B cell (primary cell): ENCODE results near the gene ADM5. TPM values are rescaled to one million over a fixed set of nuclear protein-coding genes. Genes with fewer than 3 reads are reported as not detected.

Source experiments
- ATAC-seq: fragments of 200-7000 bp; cut with Tn5 transposase; one replicate; pipeline ENCODE4 v1.10.0; 2021; ENCODE audit warnings: low read depth, mild to moderate bottlenecking, moderate number of reproducible peaks, moderate library complexity
- CTCF ChIA-PET: fragments of 350-600 bp; sonication (Branson Sonifier 250); formaldehyde crosslinking; loops from one replicate; lab custom pipeline; 2021; ENCODE audit warnings: antibody characterized with exemption, inconsistent platforms; lab: Charles Lee
- POLR2A ChIA-PET: fragments of 350-600 bp; sonication (Branson Sonifier 250); formaldehyde crosslinking; loops from one replicate; lab custom pipeline; 2021; ENCODE audit warnings: antibody characterized with exemption; lab: Charles Lee
- DNase-seq: peaks from one replicate; pipeline ENCODE4 v3.0.0; 2013
- H2AFZ ChIP-seq: 2 replicates; pipeline ENCODE4 v1.6.1; 2012; ENCODE audit warnings: mild to moderate bottlenecking, low read depth, low read length; ENCODE audit not compliant: insufficient read depth, poor library complexity, severe bottlenecking
- H3K27ac ChIP-seq, 2 donors: 1 replicate in 1 of 2; 2 replicates in 1 of 2; pipeline ENCODE4 v1.5.1; 2012 to 2013; ENCODE audit warnings: low read length in 2 of 2, mild to moderate bottlenecking in 2 of 2, moderate library complexity in 1 of 2
- H3K27me3 ChIP-seq, 4 experiments: fragments of 200-600 bp in 1 of 4; sonication (generic) in 1 of 4; replicated peaks in 1 of 4; 1 replicate in 2 of 4; 2 replicates in 2 of 4; pipeline versions ENCODE4 v1.6.1 to v1.7.0; 2013 to 2016; ENCODE audit warnings: low read length in 3 of 4, mild to moderate bottlenecking in 2 of 4, mixed read lengths in 1 of 4, moderate library complexity in 1 of 4; ENCODE audit not compliant: insufficient read depth in 4 of 4, control insufficient read depth in 3 of 4; ENCODE audit errors: control extremely low read depth in 1 of 4
- H3K36me3 ChIP-seq, 2 experiments: replicated peaks in 1 of 2; 1 replicate in 1 of 2; 2 replicates in 1 of 2; pipeline versions ENCODE4 v1.6.1 to v1.7.1; 2013; ENCODE audit warnings: low read length in 1 of 2; ENCODE audit not compliant: insufficient read depth in 2 of 2, control insufficient read depth in 1 of 2; ENCODE audit errors: control extremely low read depth in 1 of 2, extremely low read depth in 1 of 2
- H3K4me1 ChIP-seq, 2 donors: fragments of 200-600 bp in 1 of 2; sonication (generic) in 1 of 2; 1 replicate in 1 of 2; 2 replicates in 1 of 2; pipeline versions ENCODE4 v1.5.1 to v1.6.1; 2013 to 2017; ENCODE audit warnings: low read length in 2 of 2; ENCODE audit not compliant: control insufficient read depth in 2 of 2, insufficient read depth in 2 of 2
- H3K4me2 ChIP-seq: replicated peaks from 2 replicates; pipeline ENCODE3; 2012; ENCODE audit warnings: mild to moderate bottlenecking, low read depth, low read length; ENCODE audit not compliant: poor library complexity, severe bottlenecking
- H3K4me3 ChIP-seq, 5 experiments: fragments of 200-600 bp in 1 of 5; sonication (generic) in 1 of 5; 1 replicate in 3 of 5; 2 replicates in 2 of 5; pipeline versions ENCODE4 v1.5.1 to v1.7.0; 2011 to 2016; ENCODE audit warnings: low read length in 4 of 5, mild to moderate bottlenecking in 4 of 5, low read depth in 2 of 5, control low read depth in 1 of 5, moderate library complexity in 1 of 5; ENCODE audit not compliant: insufficient read depth in 1 of 5; ENCODE audit errors: control extremely low read depth in 1 of 5, extremely low read depth in 1 of 5
- H3K79me2 ChIP-seq: fragments of 200-600 bp; sonication (generic); one replicate; pipeline ENCODE4 v1.6.0; 2016; ENCODE audit warnings: low read length; ENCODE audit not compliant: control insufficient read depth, insufficient read depth
- H3K9ac ChIP-seq: fragments of 200-600 bp; sonication (generic); 2 replicates; pipeline ENCODE4 v1.6.1; 2017; ENCODE audit warnings: mild to moderate bottlenecking, low read length, moderate library complexity
- H3K9me3 ChIP-seq, 3 donors: one replicate each; pipeline versions ENCODE4 v1.6.1 to v1.7.1; 2013; ENCODE audit warnings: low read length in 2 of 3; ENCODE audit not compliant: control insufficient read depth in 2 of 3, insufficient read depth in 1 of 3; ENCODE audit errors: control extremely low read depth in 1 of 3
- H4K20me1 ChIP-seq: 2 replicates; pipeline ENCODE4 v1.6.0; 2012; ENCODE audit warnings: mild to moderate bottlenecking, low read length; ENCODE audit not compliant: insufficient read depth, control insufficient read depth, poor library complexity, severe bottlenecking
- H3K27ac Mint-ChIP-seq: one replicate; pipeline ENCODE4 v1.8.0; 2021; ENCODE audit warnings: mixed read lengths
- H3K27me3 Mint-ChIP-seq: one replicate; pipeline ENCODE4 v1.8.0; 2021; ENCODE audit warnings: mixed read lengths
- H3K4me1 Mint-ChIP-seq: one replicate; pipeline ENCODE4 v1.8.0; 2021; ENCODE audit warnings: mixed read lengths
- H3K4me3 Mint-ChIP-seq: one replicate; pipeline ENCODE4 v1.8.0; 2021; ENCODE audit warnings: mixed read lengths
- H3K9me3 Mint-ChIP-seq: one replicate; pipeline ENCODE4 v1.8.0; 2022; ENCODE audit warnings: mixed read lengths; ENCODE audit not compliant: insufficient read depth
- EZH2 ChIP-seq: IDR thresholded peaks from 2 replicates; pipeline ENCODE4 v1.6.1; 2012; ENCODE audit warnings: borderline replicate concordance, low read depth, mild to moderate bottlenecking, moderate library complexity, low read length; ENCODE audit not compliant: insufficient read depth, poor library complexity, severe bottlenecking
- WGBS: methylation state at CpG from one replicate; pipeline ENCODE4 v1.1.5; 2013; ENCODE audit warnings: missing lambda C conversion rate; ENCODE audit not compliant: insufficient coverage; 5-methylcytosine and 5-hydroxymethylcytosine counted together
- intact Hi-C: fragments of 100-400 bp; cut with micrococcal nuclease; formaldehyde crosslinking; loops from one replicate; pipeline ENCODE4 v1.10.0; 2022
- polyA plus RNA-seq: library from polyadenylated mRNA; depleted of rRNA; stranded (reverse); fragments of >200 nt; gene quantifications from 2 replicates; pipeline ENCODE4 v1.2.3, GENCODE V29; 2012
- total RNA-seq, 2 donors: library from RNA; stranded (reverse); fragments of 120-200 nt in 1 of 2; gene quantifications; 1 replicate in 1 of 2; 2 replicates in 1 of 2; pipeline versions ENCODE4 v1.2.3 to v1.2.4, GENCODE V29; 2013 to 2022
- TF ChIP-seq, protein P1 (sequence below): fragments of 200-600 bp; IDR thresholded peaks from one replicate; pipeline ENCODE4 v1.8.0; 2022; ENCODE audit warnings: antibody characterized with exemption, mild to moderate bottlenecking

ADM5 gene
- total and polyA plus RNA-seq, 2 donors (not counting 1 experiment from before 2014, with no cell fraction given), result 5.6 to 8.4 TPM

GRCh38 chr19:49678985-49679770, 10.2 kb upstream of the ADM5 start:
- Mint-ChIP-seq H3K9me3 (no peaks in the 10 kb centered on the region), H3K4me1 (peaks cover 47% of the 10 kb centered on the region)
- CTCF ChIA-PET, result interaction anchor here (0.6 to 3.9 kb wide), 15 partner anchors 11 to 1085 kb away, joined by 3 to 28 read pairs (median 4); partner anchors contain the start of genes ADM5, BCL2L12, FLT3LG and IRF3

More at GRCh38 chr19:49678985-49679770, 10.2 kb upstream of the ADM5 start:
- POLR2A ChIA-PET, result interaction anchor here (0.6 to 6.7 kb wide), 6 partner anchors 38 to 258 kb away, joined by 3 to 53 read pairs (median 8); partner anchors contain the start of genes RRAS and SCAF1
- TF ChIP-seq EZH2, result no peak
- TF ChIP-seq, protein P1, sequence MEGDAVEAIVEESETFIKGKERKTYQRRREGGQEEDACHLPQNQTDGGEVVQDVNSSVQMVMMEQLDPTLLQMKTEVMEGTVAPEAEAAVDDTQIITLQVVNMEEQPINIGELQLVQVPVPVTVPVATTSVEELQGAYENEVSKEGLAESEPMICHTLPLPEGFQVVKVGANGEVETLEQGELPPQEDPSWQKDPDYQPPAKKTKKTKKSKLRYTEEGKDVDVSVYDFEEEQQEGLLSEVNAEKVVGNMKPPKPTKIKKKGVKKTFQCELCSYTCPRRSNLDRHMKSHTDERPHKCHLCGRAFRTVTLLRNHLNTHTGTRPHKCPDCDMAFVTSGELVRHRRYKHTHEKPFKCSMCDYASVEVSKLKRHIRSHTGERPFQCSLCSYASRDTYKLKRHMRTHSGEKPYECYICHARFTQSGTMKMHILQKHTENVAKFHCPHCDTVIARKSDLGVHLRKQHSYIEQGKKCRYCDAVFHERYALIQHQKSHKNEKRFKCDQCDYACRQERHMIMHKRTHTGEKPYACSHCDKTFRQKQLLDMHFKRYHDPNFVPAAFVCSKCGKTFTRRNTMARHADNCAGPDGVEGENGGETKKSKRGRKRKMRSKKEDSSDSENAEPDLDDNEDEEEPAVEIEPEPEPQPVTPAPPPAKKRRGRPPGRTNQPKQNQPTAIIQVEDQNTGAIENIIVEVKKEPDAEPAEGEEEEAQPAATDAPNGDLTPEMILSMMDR, result no peak
- peaks cover 0 to 33% of the 10 kb centered on the region in 2 experiments for H3K36me3 ChIP-seq
- no peak overlapping the region for H3K4me3 ChIP-seq
- intact Hi-C loops, result loop anchor here (1.0 to 10.0 kb wide), 3 partner anchors 205 to 564 kb away; partner anchors contain the start of genes C19orf73, FLT3LG, LIN7B and PPFIA3
- peaks cover 64% of the 10 kb centered on the region for H4K20me1 ChIP-seq
- DNase-seq (peak; percentile 38), ATAC-seq (no peak)
- peak overlapping the region; percentile 41 for H3K27ac Mint-ChIP-seq
- no peak overlapping the region for H3K9ac ChIP-seq
- peak overlapping the region; percentile 87 for H3K4me2 ChIP-seq
- H2AFZ ChIP-seq, result no peak overlapping the region
- H3K27me3 ChIP-seq, result no peaks in the 10 kb centered on the region
- H3K4me3 Mint-ChIP-seq, result peak overlapping the region; percentile 26
- peaks cover 32 to 56% of the 10 kb centered on the region in 2 donors for H3K4me1 ChIP-seq
- H3K27ac ChIP-seq, result peak overlapping the region; percentile 93 to 98
- H3K9me3 ChIP-seq, result peaks cover 0 to 5% (median 0%) of the 10 kb centered on the region in 3 donors
- H3K79me2 ChIP-seq, result peaks cover 60% of the 10 kb centered on the region
- no peaks in the 10 kb centered on the region for H3K27me3 Mint-ChIP-seq
- WGBS, result 80% methylated on average over 7 of the region's 12 CpGs
